Small intestine (tissue), 7 donors: ENCODE results near the gene TMEM272. TPM values are rescaled to one million over a fixed set of nuclear protein-coding genes. Genes with fewer than 3 reads are reported as not detected.
A peak's percentile ranks its signal among the peaks of the same experiment; 100 is the strongest.

Experiments used
- DNase-seq, 2 donors: peaks; one replicate each; pipeline versions ENCODE4 v3.0.0 to v3.0.0-alpha.2; 2013
- FAIRE-seq: peaks from 2 replicates; lab custom pipeline; 2012; peaks lifted over from hg19 to GRCh38; lab: Jason Lieb, UNC
- H3K27ac ChIP-seq, 3 donors: one replicate each; pipeline ENCODE4 v1.5.1; 2013; ENCODE audit warnings: low read length in 2 of 3, mild to moderate bottlenecking in 2 of 3, control low read depth in 1 of 3, inconsistent platforms in 1 of 3, low read depth in 1 of 3, moderate library complexity in 1 of 3
- H3K27me3 ChIP-seq, 3 donors: one replicate each; pipeline ENCODE4 v1.6.1; 2013; ENCODE audit warnings: low read length in 3 of 3, inconsistent platforms in 1 of 3; ENCODE audit not compliant: control insufficient read depth in 3 of 3, insufficient read depth in 3 of 3
- H3K36me3 ChIP-seq, 3 donors: one replicate each; pipeline ENCODE4 v1.6.1; 2013; ENCODE audit warnings: low read length in 3 of 3, inconsistent platforms in 1 of 3, low read depth in 1 of 3, mild to moderate bottlenecking in 1 of 3, moderate library complexity in 1 of 3; ENCODE audit not compliant: control insufficient read depth in 3 of 3, insufficient read depth in 2 of 3
- H3K4me1 ChIP-seq, 3 donors: one replicate each; pipeline ENCODE4 v1.6.1; 2013; ENCODE audit warnings: low read length in 2 of 3, inconsistent platforms in 1 of 3, low read depth in 1 of 3, mild to moderate bottlenecking in 1 of 3, moderate library complexity in 1 of 3; ENCODE audit not compliant: control insufficient read depth in 3 of 3, insufficient read depth in 2 of 3
- H3K4me3 ChIP-seq, 3 donors: one replicate each; pipeline ENCODE4 v1.5.1; 2013; ENCODE audit warnings: low read length in 3 of 3, control low read depth in 1 of 3, inconsistent platforms in 1 of 3, low read depth in 1 of 3, mild to moderate bottlenecking in 1 of 3, moderate library complexity in 1 of 3
- H3K9me3 ChIP-seq, 2 donors: one replicate each; pipeline ENCODE4 v1.6.1; 2013; ENCODE audit warnings: low read depth in 1 of 2, low read length in 1 of 2; ENCODE audit not compliant: control insufficient read depth in 2 of 2, insufficient read depth in 1 of 2
- whole genome bisulfite sequencing, 3 donors: extraction: QIAGEN DNeasy Blood & Tissue Kit; methylation state at CpG; one replicate each; pipeline ENCODE4 v1.1.7; 2013; 5-methylcytosine and 5-hydroxymethylcytosine counted together
- polyA plus RNA-seq, 4 donors: library from polyadenylated mRNA; stranded (reverse) in 3 of 4; unstranded in 1 of 4; fragments of 200-250 nt in 3 of 4; fragments of 120-200 nt in 1 of 4; gene quantifications; one replicate each; pipeline versions ENCODE4 v1.2.1 to v1.2.3, GENCODE V29; 2013
- donor health status: healthy with polysubstance abuse.
- donor health status: control.
- donor health status: control.
- donor health status: Bipolar disorder and iron deficiency.
- donor health status: healthy.

The TMEM272 gene
- polyA plus RNA-seq, 4 donors: 0.04 to 0.54 (median 0.27) TPM; not detected in 1

GRCh38 chr13:51793570-51794271 is 51.3 kb downstream of the TMEM272 start:
- Histone ChIP-seq H3K4me1 (no peaks in the 10 kb centered on the region), H3K27me3 (no peaks in the 10 kb centered on the region), H3K4me3 (no peak overlapping the region), H3K36me3 (peaks cover 0 to 23% (median 0%) of the 10 kb centered on the region in 3 donors), H3K27ac (no peak overlapping the region), H3K9me3 (no peaks in the 10 kb centered on the region)
- no peak for FAIRE-seq
- WGBS, 3 donors: 70 to 81% (median 80%) methylated on average over 6 of the region's 6 CpGs
- no peak for DNase-seq

- no peaks in the 10 kb centered on the region for H3K9me3 ChIP-seq
- 65 to 70% (median 68%) methylated on average over 10 of the region's 10 CpGs for WGBS, 3 donors
- peaks cover 0 to 12% (median 9%) of the 10 kb centered on the region in 3 donors for H3K4me1 ChIP-seq
- H3K4me3 ChIP-seq: no peak overlapping the region
- no peaks in the 10 kb centered on the region for H3K27me3 ChIP-seq
- no peak for DNase-seq
- no peak for FAIRE-seq
- H3K27ac ChIP-seq: peak overlapping the region in 1 of 3 donors; percentile 32
- peaks cover 0 to 8% (median 0%) of the 10 kb centered on the region in 3 donors for H3K36me3 ChIP-seq
Observed at GRCh38 chr13:51786425-51787265, 58.3 kb downstream of the TMEM272 start.

- Histone ChIP-seq H3K27ac (peak overlapping the region in 1 of 3 donors; percentile 32), H3K27me3 (no peaks in the 10 kb centered on the region), H3K9me3 (no peaks in the 10 kb centered on the region), H3K4me3 (no peak overlapping the region), H3K4me1 (peaks cover 0 to 12% (median 9%) of the 10 kb centered on the region in 3 donors), H3K36me3 (peaks cover 0 to 8% (median 0%) of the 10 kb centered on the region in 3 donors)
- DNase-seq (peak; percentile 29 to 83), FAIRE-seq (no peak)
- WGBS, 3 donors: 19 to 41% (median 31%) methylated on average over 12 of the region's 12 CpGs
Observed at GRCh38 chr13:51785712-51786424, 59.1 kb downstream of the TMEM272 start.

- peaks cover 0 to 12% (median under 1%) of the 10 kb centered on the region in 3 donors for H3K36me3 ChIP-seq
- no peak overlapping the region for H3K4me3 ChIP-seq
- FAIRE-seq (no peak), DNase-seq (no peak)
- H3K27ac ChIP-seq: no peak overlapping the region
- peaks cover 0 to 12% (median 9%) of the 10 kb centered on the region in 3 donors for H3K4me1 ChIP-seq
- WGBS, 3 donors: 80 to 95% (median 88%) methylated on average over 1 of the region's 1 CpG
- H3K27me3 ChIP-seq: no peaks in the 10 kb centered on the region
- H3K9me3 ChIP-seq: no peaks in the 10 kb centered on the region
Observed at GRCh38 chr13:51784097-51784496, 60.9 kb downstream of the TMEM272 start.

GRCh38 chr13:51783428-51784094 is 61.4 kb downstream of the TMEM272 start:
- H3K4me1 ChIP-seq: peaks cover 0 to 12% (median 9%) of the 10 kb centered on the region in 3 donors
- WGBS, 3 donors: 56 to 78% (median 65%) methylated on average over 9 of the region's 9 CpGs
- no peaks in the 10 kb centered on the region for H3K27me3 ChIP-seq
- no peaks in the 10 kb centered on the region for H3K9me3 ChIP-seq
- peaks cover 0 to 13% (median 2%) of the 10 kb centered on the region in 3 donors for H3K36me3 ChIP-seq
- H3K27ac ChIP-seq: no peak overlapping the region
- DNase-seq: peak in 1 of 2 donors; percentile 67
- no peak for FAIRE-seq
- no peak overlapping the region for H3K4me3 ChIP-seq

GRCh38 chr13:51782026-51782710 is 62.8 kb downstream of the TMEM272 start:
- H3K27me3 ChIP-seq: peaks cover 0 to under 1% (median 0%) of the 10 kb centered on the region in 3 donors
- FAIRE-seq (no peak), DNase-seq (peak; percentile 23 to 74)
- no peaks in the 10 kb centered on the region for H3K9me3 ChIP-seq
- peaks cover 0 to 12% (median 9%) of the 10 kb centered on the region in 3 donors for H3K4me1 ChIP-seq
- WGBS, 3 donors: 40 to 72% (median 66%) methylated on average over 15 of the region's 15 CpGs
- H3K4me3 ChIP-seq: no peak overlapping the region
- H3K27ac ChIP-seq: no peak overlapping the region
- peaks cover 0 to 12% (median 2%) of the 10 kb centered on the region in 3 donors for H3K36me3 ChIP-seq

GRCh38 chr13:51781246-51782022 is 63.5 kb downstream of the TMEM272 start:
- FAIRE-seq (no peak), DNase-seq (peak in 1 of 2 donors; percentile 49)
- H3K4me1 ChIP-seq: peaks cover 0 to 12% (median 9%) of the 10 kb centered on the region in 3 donors
- H3K36me3 ChIP-seq: peaks cover 0 to 18% (median 2%) of the 10 kb centered on the region in 3 donors
- H3K27me3 ChIP-seq: peaks cover 0 to 3% (median 0%) of the 10 kb centered on the region in 3 donors
- no peak overlapping the region for H3K27ac ChIP-seq
- H3K9me3 ChIP-seq: no peaks in the 10 kb centered on the region
- 59 to 78% (median 70%) methylated on average over 15 of the region's 15 CpGs for WGBS, 3 donors
- no peak overlapping the region for H3K4me3 ChIP-seq
